Measurements from ENCODE around the gene ORC6.

The ORC6 gene

GRCh38 chr16:46700048-46700447 lies 10.6 kb downstream of the ORC6 start:
- no peak for DNase-seq (ENCODE audit: low read depth in 3 of 3)

- DNase-seq (ENCODE audit: low read depth in 3 of 3) = no peak
Measured at GRCh38 chr16:46701615-46702014, 12.2 kb downstream of the ORC6 start.

DNA sequence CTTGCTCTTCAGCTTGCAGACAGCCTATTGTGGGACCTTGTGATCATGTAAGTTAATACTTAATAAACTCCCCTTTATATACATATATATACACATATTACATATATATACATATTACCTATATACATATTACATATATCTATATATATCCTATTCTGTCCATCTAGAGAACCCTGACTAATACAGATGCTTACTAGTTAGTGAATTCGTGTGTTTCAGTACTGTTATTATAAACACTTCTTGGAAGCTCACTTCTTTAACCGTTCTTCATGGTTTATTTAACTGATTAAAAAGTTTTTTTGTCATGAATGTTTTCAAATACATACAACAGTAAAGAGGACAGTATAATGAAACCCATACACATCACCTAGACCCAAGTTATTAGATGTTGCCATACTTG lies 12.6 kb downstream of the ORC6 start:
- no peak for DNase-seq (ENCODE audit: low read depth in 3 of 3)

DNA sequence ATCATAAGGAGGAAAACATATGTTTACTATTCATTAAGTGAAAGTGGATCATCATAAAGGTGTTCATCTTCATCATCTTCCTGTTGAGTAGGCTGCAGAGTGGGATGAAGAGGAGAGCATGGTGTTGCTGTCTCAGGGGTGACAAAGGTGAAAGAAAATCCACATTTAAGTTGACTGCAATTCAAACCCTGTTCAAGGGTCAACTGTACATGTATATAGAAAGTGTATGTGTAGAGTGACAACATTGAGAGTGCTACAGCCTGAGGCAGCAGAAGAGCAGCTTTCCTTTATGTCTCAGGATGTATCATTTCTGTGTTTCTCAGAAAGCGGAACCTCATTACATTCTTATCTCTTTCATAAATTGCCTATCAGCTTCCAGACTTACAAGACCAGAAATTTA lies 17.2 kb downstream of the ORC6 start:
- DNase-seq (ENCODE audit: low read depth in 3 of 3) = no peak

DNA sequence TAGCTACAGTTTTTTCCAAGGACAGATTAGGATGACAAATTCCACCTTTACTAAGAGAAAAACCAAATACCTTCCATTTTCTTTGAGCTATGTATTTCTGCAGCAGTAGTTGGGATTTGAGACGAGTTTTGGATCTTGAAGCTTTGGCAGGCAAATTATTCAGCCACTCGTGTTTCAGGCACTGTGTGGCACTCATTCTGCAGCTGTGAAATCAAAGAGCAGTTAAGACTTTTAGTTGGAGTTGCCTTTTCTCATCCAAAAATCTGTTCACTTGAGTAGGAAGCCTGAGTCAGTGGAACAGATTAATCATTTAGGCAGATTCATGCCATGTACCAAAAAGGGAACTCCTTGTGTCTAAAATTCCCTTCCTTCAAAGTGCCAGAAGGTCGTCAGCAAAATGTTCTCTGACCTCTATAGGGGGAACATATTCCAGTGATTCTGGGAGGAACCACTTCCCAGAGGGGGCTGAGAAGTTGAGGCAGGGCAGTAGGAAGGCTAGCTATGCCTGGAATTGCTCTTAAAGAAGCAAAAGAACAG lies 20.1 kb downstream of the ORC6 start:
- no peak for DNase-seq (ENCODE audit: low read depth in 3 of 3)

DNA sequence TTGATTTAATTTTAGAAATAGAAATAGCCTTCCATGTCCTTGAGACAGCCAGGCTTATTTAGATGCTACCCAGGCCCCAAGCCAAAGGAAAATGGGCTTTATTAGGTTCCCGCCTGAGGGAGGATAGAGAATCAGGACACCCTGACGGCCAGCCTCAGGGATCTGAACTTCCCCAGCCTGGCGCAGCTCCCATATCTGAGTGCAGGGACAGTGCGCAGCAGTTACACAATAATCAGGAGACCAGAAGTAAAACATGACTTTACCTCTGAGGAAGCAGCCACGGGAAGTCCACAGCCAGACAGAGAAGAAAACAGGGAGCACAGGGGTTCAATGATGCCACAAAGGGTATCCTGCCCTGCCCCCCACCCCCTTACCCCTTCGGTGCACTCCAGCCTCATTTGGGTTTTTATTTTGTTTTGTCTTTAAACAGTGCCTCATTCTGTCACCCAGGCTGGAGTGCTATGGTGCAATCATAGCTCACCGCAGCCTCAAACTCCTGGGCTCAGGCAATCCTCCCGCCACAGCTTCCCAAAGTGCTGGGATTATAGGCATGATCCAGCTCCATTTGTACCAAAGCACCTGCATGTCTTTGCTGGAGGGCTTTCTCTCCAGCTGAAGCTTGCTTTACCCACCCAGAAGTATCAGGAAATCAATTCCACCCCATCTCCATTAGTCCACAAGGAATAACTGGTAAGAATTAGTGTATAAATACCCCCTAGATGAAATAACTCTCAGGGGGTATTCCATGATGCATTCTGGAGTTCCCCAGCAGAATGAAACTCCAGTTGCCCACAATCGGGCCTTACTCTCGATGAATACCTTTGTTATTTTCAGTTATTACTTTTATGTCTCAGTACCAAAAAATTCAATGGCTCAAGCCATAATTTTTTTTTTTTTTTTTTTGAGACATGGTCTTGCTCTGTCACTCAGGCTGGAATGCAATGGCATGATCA lies 21.9 kb downstream of the ORC6 start:
- DNase-seq (ENCODE audit: low read depth in 3 of 3) = no peak

DNA sequence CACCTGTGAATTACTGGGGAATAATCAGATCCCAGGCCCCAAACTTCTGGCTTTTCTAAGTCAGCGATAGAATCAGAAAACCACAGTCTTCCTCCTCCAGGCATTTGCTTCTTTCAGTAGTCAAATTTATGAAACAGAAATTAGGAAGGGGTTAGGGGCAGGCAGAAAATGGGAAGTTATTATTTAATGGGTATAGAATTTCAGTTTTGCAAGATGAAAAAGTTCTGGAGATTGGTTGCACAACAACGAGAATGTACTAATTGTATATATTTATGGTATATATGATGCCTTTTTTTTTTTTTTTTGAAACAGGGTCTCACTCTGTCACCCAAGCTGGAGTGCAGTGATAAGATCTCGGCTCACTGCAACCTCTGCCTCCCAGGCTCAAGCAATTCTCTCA lies 23.5 kb downstream of the ORC6 start:
- DNase-seq (ENCODE audit: low read depth in 3 of 3) = no peak

DNA sequence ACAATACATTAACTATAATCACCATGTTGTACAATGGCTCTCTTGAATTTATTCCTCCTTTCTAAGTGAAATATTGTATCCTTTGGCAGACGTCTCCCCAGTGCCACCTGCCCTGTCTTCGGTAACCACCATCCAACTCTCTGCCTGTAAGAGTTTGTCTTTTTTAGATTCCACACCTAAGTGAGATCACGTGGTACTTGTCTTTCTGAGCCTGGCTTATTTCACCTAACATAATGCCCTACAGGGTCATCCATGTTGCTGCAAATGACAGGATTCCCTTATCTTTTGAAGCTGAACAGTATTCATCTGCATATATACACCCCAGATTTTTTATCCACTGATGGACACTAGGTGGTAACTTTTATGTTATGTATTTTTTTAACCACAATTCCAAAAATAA lies 24.2 kb downstream of the ORC6 start:
- no peak for DNase-seq (ENCODE audit: low read depth in 3 of 3)

GRCh38 chr16:46714797-46715591 lies 25.5 kb downstream of the ORC6 start:
- no peak for DNase-seq (ENCODE audit: low read depth in 3 of 3)

DNA sequence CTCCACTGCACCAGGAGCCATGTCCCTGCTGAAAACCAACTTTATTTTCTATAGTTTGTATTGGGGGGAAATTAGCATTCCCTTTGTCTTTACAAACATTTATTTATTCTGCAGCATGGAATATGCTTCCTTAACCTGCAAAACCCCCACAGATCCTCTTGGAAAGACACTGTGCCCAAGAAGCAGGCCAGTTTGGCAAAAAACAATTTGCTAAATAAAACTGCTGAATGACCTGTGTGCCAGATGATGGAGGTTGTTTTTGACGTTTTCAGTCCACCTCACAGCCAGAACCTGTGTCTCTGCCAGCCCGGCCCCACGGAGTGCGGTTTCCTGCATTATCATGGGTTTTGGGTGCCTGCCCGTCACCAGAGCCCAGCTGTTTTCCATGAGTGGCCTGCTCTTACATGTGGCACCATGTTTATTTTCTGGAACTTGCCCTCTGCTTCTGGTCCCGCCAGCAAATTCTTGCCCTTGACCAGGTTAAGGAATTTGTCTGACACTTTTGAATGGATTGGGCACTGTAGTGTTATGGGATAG lies 26.4 kb downstream of the ORC6 start:
- no peak for DNase-seq (ENCODE audit: low read depth in 3 of 3)

GRCh38 chr16:46717692-46718091 lies 28.2 kb downstream of the ORC6 start:
- DNase-seq (ENCODE audit: low read depth in 3 of 3) = no peak

- no peak for DNase-seq (ENCODE audit: low read depth in 3 of 3)
Measured at GRCh38 chr16:46718214-46718613, 28.8 kb downstream of the ORC6 start.

DNA sequence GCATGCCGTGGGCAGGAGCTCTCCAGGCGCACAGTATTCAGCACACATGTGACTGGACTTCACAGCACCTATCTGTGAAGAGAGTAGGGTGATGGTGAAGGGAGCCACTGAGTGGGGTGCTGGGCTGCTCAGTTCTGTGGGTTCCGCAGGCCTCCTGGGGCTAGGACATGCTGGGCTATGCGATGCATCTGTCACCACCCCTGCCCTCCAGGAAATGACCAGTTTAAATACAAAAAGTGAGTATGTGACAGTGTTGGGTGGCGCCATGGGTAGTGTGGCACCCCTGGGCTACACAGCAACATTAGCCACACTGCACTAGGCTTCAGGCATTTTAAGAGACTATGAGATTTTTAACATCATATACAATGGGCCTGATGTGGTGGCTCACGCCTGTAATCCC lies 30.1 kb downstream of the ORC6 start:
- DNase-seq (ENCODE audit: low read depth in 3 of 3) = no peak

GRCh38 chr16:46720619-46721018 lies 31.2 kb downstream of the ORC6 start:
- DNase-seq (ENCODE audit: low read depth in 3 of 3) = no peak

- no peak for DNase-seq (ENCODE audit: low read depth in 3 of 3)
Measured at GRCh38 chr16:46721885-46722284, 32.4 kb downstream of the ORC6 start.

- no peak for DNase-seq (ENCODE audit: low read depth in 3 of 3)
Measured at GRCh38 chr16:46727184-46727583, 37.7 kb downstream of the ORC6 start.

DNA sequence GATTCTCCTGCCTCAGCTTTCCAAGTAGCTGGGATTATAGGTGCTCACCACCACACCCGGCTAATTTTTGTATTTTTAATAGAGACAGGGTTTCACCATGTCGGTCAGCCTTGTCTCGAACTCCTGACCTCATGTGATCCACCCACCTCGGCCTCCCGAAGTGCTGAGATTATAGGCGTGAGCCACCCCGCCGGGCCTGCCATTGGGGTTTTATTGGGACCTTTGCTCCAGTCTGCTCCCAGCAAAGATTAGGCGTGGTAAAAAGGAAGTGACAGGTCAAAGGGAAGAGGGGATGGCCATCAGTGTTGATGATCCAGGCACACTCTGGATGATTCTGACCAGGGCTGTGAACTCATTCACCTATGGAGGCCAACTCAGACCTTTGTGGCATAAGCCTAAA lies 38.2 kb downstream of the ORC6 start:
- DNase-seq (ENCODE audit: low read depth in 3 of 3) = no peak

DNA sequence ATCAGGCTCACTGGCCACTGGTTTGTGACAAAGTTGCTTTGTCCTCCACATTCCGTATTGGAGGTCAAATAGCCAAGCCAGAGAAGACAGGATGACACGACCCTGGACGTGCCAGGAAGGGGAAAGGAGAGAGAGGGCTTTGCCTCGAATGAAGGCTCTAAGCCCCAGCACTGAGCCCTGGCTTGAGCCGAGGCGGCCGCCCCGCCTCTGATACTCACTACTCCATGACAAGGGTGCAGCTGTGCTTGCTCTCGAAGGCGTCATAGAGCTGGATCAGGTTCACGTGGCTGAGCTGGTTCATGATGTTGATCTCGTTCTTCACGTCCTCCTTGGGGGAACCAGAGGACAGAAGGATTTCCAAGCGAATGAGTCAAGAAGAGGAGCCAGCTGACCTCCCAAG lies 39.3 kb downstream of the ORC6 start:
- no peak for DNase-seq (ENCODE audit: low read depth in 3 of 3)

DNA sequence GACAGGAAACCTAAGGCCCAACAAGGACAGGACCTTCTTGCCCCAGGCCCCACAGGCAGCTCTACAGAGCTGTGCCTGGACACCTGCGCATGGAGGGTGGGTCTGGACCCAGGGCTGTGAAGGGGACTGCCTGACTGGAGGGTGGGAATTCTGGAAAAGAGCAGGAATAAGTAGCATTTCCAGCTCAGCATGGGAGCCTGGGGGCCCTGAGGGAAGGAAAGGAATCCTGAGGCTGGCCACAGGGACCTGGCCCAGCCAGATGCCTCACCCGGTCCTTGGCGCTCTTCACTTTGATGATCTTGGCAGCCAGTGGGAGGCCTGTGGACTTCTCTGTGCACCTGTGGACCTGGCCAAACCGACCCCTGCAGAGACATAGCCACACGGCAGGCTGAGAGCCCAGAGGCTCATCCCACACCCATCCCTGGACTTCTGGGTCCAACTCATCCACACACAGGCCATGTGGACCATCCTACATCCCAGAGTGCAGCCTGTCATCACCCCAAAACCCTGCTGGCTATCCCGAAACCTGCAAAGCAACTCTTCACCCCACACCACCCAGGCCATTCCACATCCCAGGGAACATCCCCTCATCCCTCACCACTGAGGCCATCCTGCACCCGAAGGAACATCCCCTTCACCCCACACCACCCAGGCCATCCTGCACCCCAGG lies 40.0 kb downstream of the ORC6 start:
- no peak for DNase-seq (ENCODE audit: low read depth in 3 of 3)

DNA sequence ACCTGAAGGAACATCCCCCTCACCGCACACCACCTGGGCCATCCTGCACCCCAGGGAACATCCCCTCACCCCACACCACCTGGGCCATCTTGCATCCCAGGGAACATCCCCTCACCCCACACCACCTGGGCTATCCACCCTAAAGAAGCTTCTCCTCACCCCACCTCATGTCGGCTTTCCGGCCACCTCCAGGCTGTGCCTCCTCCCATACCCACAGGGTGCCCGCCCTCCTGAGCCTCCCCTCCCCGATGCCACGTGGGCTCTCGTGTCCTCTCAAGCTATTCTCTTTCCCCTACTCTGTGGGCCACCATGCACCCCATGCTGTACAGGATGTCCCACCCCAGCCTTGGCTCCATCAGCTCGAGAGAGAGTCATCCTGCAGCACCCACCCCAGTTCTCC lies 40.7 kb downstream of the ORC6 start:
- no peak for DNase-seq (ENCODE audit: low read depth in 3 of 3)

GRCh38 chr16:46730801-46731690 lies 41.6 kb downstream of the ORC6 start:
- no peak for DNase-seq (ENCODE audit: low read depth in 3 of 3)

Data from stimulated activated CD4-positive, alpha-beta T cell treated with anti-CD3 and anti-CD28 coated beads, TNF-alpha, amount 100 ng/mL, for 24 hours (primary cell).